HG02571 (cell line): Measurements from ENCODE around the gene FKBP5.
"Not testable (repeated sequence)": the region's sequence is repeated elsewhere in the genome, so short reads cannot be mapped to it uniquely, and the experiment has no call there.

Experiments
- ATAC-seq: cut with Tn5 transposase; IDR thresholded peaks from one replicate; pipeline ENCODE4 v1.9.1; 2021; ENCODE audit warnings: mild to moderate bottlenecking, moderate library complexity; ENCODE audit not compliant: unreplicated experiment

Gene FKBP5

DNA sequence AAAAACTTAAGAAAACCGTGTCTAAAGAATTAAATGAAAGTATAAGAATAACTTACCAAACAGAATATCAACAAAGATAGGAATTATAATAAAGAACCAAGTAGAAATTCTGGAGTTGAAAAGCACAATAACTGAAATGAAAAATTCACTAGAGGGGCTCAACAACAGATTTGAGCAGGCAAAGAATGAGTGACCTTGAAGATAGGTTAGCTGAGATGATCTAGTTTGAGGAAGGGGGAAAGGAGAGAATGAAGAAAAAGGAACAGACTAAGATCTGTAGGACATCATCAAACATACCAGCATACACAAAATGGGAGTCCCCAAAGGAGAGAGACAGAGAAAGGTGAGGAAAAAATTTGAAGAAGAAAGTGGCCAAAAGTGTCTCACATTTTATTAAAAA lies 138.3 kb downstream of the FKBP5 start:
- no peak for ATAC-seq

DNA sequence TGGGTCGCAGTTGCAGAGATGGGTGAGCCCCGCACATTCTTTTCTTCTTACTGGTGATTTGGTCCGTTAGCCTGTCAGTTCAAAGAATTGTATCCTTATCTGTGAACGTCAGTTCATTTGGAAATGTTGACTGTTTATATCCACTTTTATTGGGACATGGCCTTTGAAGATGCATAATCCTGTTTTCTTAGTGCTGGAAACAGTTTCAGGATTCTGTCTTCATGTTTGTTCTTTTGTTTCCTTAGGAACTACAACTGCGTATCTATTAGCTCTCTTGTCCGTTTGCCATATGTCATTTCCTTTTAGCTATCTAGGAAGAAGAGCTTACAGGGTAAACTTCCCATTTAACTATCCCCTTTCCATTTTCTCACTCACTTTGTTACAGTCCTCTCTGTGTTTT lies 141.0 kb downstream of the FKBP5 start:
- no peak for ATAC-seq

DNA sequence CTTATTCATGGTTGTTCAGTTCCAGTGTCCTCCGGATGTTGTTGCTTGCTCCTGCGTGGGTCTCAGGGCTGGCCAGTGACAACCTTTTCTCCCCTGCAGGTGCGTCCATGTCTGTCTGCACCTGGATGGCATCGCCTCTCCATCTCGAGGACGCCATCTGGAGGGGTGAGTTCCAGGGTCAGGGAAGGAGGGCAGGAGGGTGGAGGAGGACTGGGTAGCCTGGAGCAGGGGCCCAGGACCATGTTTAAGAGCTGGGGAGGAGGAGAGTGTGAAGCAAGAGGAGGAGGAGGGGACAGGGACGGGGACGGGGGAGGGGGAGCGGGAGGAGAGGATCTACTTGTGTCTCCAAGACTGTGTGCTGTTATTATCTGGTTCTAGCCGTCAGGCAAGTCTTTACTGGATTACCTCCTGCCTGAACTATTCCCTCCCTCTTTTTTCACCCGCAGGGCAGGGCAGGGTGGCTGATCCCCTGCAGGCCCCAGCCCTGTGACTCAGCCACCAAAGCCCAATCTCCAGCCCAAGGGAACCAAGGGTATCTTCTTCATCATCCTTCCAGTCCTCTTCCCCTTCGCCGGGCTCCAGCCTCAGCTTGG lies 143.8 kb downstream of the FKBP5 start:
- ATAC-seq, result no peak

DNA sequence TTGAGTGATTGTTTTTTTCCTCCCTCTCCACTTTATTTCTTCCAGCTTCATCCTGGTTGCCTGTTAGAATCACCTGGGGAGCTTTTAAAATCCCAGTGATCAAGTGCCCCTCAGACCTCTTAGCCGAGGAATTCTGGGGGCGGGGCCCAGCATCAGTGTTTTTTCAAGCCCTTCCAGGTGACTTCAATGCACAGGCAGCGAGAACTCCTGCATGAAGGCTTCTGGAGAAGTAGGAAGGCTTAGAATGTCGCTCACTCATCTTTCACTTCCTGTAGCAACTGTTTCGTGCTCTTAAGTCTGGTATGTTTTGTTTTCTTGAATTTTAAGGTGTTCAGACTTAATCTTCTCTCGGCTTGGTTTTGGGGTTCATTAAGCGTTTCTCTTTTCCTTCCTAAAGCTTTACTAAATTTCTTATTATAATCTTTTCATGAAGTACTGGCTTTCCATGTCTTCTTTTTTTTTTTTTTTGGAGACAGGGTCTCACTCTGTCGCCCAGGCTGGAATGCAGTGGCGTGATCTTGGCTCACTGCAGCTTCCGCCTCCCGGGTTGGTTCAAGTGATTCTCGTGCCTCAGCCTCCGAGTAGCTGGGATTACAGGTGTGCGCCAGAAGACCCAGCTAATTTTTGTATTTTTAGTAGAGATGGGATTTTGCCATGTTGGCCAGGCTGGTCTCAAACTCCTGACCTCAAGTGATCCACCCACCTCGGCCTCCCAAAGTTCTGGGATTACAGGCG lies 145.1 kb downstream of the FKBP5 start:
- no peak for ATAC-seq

DNA sequence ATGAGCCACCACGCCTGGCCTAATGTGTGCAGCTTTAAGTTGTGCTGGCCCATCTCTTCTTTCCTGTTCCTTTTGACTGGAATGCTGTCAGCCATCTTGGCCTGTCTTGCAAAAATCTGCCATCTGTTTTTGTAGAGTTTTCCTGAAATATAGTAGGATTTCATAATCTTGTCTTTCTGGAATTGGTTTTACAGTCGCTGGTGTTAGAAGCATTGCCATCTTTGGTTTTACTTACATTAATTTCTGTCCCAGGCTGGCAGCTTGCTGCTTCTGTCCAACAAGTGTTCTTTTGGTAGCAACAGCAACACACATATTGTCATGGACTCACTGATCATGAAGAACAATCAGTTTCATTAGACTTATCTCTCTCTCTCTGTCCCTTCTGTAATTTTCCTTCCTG lies 146.9 kb downstream of the FKBP5 start:
- no peak for ATAC-seq

DNA sequence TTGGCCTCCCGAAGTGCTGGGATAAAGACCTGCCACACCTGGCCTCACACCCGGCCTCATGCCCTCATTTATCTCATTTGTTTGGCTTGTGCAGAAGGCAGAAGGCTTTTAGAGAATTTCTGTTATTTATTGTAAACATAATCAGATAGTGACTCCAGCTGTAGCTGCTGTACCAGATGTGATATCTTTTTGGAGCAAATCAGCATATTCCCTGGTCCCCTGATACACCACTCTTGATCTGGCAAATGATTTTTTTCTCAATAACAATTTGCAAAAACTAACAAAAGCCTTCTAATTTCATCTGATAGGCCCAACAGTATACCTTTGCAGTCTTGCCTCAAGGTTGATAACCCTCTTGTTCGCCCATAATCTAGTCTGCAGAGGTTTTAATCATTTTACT lies 149.5 kb downstream of the FKBP5 start:
- ATAC-seq, result no peak

DNA sequence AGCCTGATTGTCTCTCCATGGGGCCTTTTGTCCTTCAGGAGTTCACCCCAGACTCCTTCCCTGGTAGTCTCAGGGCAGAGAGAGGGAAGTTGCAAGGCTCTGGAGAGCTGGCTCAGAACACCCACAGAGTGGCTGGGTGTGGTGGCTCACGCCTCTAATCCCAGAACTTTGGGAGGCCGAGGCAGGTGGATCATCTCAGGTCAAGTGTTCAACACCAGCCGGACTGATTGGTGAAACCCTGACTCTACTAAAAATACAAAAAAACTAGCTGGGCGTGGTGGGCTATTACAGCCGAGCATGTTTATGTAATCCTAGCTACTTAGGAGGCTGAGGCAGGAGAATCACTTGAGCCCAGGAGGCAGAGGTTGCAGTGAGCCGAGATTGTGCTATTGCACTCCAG lies 152.9 kb downstream of the FKBP5 start:
- ATAC-seq, result not testable (repeated sequence)

DNA sequence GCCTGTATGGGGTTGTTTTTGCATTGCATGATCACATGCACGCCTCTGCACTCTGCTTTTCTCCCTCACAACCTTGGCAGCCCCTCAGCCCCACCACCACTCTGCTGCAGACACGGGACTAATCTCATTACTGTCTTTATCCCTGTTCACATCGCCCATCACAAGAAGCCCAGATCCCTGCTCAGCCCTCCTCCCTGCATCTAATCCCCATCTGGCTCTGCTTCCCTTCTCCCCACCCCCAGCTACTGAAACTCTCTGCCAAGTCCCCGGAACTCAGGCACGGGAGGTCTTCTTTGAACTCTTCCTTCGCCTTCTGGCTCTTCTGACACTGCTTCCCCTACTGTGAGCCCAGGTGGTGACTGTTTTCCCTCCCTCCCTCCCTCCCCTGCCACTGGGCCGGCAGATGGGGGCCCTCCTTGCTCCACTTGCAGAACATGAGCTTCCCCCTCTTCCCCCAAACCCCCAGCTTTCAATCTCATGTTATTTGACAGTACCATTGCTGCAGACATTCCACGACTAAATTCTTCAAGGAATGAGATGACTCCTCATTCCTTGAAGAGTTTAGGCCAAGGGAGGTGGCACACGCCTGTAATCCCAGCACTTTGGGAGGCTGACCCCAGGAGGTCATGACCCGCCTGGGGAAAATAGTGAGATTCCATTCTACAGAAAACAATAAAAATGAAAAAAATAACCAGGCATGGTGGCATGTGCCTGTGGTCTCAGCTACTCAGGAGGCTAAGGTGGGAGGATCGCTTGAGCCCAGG lies 154.1 kb downstream of the FKBP5 start:
- ATAC-seq, result no peak

DNA sequence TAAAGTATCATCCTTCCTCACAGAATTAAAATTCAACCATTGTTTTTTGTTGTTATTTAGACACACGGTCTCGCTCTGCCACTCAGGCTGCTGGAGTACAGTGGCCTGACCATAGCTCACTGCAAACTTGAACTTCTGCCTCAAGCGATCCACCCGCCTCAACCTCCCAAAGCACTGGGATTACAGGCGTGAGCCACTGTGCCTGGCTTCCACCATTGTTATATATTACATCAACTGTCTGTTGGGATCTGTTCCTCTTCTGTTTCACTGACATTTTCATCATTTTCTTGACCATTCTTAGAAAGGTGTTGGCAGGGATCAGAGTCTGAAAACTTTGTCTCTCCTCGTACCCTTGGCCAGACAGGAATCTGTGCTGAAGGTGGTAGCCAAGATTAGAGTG lies 154.7 kb downstream of the FKBP5 start:
- no peak for ATAC-seq

DNA sequence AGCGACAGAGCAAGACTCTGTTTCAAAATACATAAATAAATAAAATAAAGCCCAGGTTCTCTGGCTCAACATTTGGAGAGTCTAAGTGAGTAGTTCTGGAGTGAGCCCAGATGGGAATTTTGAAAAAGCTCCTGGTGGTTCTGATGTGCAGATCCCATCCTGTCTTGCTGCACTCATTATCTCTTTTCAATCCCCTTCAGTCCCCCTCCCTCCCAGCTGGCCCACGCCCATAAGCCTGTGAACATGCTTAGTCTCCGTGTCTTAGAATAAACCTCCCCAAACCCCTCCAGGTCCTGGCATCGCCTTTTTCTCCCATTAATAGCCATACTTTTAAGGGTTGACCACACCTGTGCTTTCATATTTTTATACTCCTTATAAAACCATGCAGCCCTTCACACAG lies 156.6 kb downstream of the FKBP5 start:
- ATAC-seq, result no peak

DNA sequence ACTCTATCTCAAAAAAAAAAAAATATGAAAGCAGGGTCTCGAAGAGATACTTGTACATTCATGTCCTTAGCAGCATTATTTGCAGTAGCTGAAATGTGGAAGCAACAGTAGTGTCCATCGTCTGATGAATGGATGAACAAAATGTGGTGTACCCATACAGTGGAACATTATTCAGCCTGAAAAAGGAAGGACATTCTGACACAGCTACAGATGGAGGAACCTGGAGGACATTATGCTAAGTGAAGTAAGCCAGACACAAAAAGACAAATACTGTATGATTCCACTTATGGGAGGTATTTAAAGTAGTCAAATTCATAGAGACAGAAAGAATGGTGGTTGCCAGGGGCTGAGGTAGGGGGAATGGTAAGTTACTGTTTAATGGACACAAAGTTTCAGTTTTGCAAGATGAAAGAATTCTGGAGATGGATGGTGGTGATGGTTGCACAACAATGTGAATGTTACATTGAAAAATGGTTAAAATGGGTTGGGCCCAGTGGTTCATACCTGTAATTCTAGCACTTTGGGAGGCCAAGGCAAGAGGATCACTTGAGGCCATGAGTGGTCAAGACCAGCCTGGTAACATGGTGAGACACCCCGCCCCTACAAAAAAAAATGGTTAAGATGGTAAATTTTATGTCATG lies 164.2 kb downstream of the FKBP5 start:
- ATAC-seq, result no peak
